Uterus (tissue), 4 donors: ENCODE data around the gene PTPRG. TPM values are rescaled to one million over a fixed set of nuclear protein-coding genes. Genes with fewer than 3 reads are reported as not detected.

Source experiments
- DNase-seq, 2 donors: peaks; one replicate each; pipeline ENCODE4 v3.0.0-alpha.2; 2019 to 2020
- H3K27ac ChIP-seq, 2 donors: fragments of 200-600 bp; sonication (generic); 1 replicate in 1 of 2; 2 replicates in 1 of 2; pipeline ENCODE4 v1.5.1; 2016 to 2018
- H3K27me3 ChIP-seq, 2 donors: fragments of 200-600 bp; sonication (generic); one replicate each; pipeline ENCODE4 v1.5.1; 2018 to 2019; ENCODE audit warnings: control low read depth in 1 of 2
- H3K36me3 ChIP-seq, 2 donors: fragments of 200-600 bp; sonication (generic); one replicate each; pipeline ENCODE4 v1.5.1; 2019; ENCODE audit warnings: control low read depth in 1 of 2
- H3K4me1 ChIP-seq, 2 donors: fragments of 200-600 bp; sonication (generic); one replicate each; pipeline ENCODE4 v1.5.1; 2018 to 2019; ENCODE audit warnings: control low read depth in 1 of 2
- H3K4me3 ChIP-seq, 2 donors: fragments of 200-600 bp; sonication (generic); 1 replicate in 1 of 2; 2 replicates in 1 of 2; pipeline ENCODE4 v1.5.1; 2018 to 2019; ENCODE audit warnings: mild to moderate bottlenecking in 1 of 2
- H3K9me3 ChIP-seq, 2 donors: fragments of 200-600 bp; sonication (generic); one replicate each; pipeline ENCODE4 v1.5.1; 2019; ENCODE audit warnings: control low read depth in 1 of 2
- POLR2A ChIP-seq, 2 donors: fragments of 450-650 bp; IDR thresholded peaks; one replicate each; pipeline ENCODE4 v1.6.1; 2016; ENCODE audit warnings: antibody characterized with exemption in 2 of 2, mild to moderate bottlenecking in 1 of 2, moderate library complexity in 1 of 2
- intact Hi-C: fragments of 100-400 bp; cut with DNase I; formaldehyde crosslinking; loops from one replicate; pipeline ENCODE4 v1.15.1; 2023; ENCODE audit warnings: low total_unique reads
- total RNA-seq, 4 donors: library from RNA; depleted of rRNA in 3 of 4; stranded (reverse); fragments of >200 nt in 3 of 4; gene quantifications; one replicate each; pipeline versions ENCODE4 v1.1.0 to v1.2.4, GENCODE V29; 2014 to 2023
- TF ChIP-seq, protein P1 (sequence below), 4 experiments: fragments of 200-600 bp in 2 of 4; fragments of 450-650 bp in 2 of 4; sonication (generic) in 2 of 4; IDR thresholded peaks; one replicate each; pipeline ENCODE4 v1.5.1; 2016 to 2019; ENCODE audit warnings: antibody characterized with exemption in 4 of 4, mild to moderate bottlenecking in 2 of 4, moderate library complexity in 1 of 4
- donor health status: DM: yes; HTN: yes; CAD: no.

Gene PTPRG
- total RNA-seq, 4 donors from 2014 or later = 43.5 to 136 (median 62.6) TPM

DNA sequence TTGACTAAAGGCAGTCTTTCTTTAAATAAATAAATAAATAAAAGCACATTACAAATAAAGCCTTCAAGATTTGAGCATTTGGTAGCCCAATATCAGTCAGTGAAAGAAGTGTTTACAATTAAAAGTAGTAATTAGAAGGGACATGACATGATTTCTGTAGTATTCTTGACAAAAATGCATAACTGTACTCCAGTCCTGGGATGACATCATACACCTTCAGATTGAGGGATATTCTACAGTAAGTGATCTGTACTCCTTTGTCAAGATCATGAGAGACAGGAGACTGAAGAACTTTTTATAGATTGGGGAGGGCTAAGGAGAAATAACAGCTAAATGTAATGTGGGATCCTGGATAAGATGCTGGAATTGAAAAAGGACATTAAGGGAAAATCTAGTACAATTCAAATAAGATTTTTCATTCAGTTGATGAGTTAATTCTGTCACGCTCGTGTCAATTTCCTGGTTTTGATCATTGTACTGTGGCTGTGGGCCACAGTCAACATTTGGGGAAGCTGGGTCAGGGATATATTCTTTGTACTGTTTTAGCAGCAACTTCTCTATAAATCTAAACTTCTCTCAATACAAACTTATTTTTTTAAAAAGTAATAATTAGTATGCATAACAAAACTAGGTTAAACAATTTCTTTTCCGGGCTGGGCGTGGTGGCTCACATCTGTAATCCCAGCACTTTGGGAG is 314.8 kb downstream of the PTPRG start:
- Histone ChIP-seq H3K4me3 (no peak overlapping the region), H3K27me3 (no peaks in the 10 kb centered on the region), H3K9me3 (no peaks in the 10 kb centered on the region), H3K36me3 (no peaks in the 10 kb centered on the region), H3K4me1 (no peaks in the 10 kb centered on the region), H3K27ac (peak overlapping the region in 1 of 2 donors; percentile 42)
- no peak for DNase-seq
- intact Hi-C loops = no loop called here
- no peak for TF ChIP-seq POLR2A (IDR thresholded peaks at IDR 0.05)
- TF ChIP-seq, protein P1, sequence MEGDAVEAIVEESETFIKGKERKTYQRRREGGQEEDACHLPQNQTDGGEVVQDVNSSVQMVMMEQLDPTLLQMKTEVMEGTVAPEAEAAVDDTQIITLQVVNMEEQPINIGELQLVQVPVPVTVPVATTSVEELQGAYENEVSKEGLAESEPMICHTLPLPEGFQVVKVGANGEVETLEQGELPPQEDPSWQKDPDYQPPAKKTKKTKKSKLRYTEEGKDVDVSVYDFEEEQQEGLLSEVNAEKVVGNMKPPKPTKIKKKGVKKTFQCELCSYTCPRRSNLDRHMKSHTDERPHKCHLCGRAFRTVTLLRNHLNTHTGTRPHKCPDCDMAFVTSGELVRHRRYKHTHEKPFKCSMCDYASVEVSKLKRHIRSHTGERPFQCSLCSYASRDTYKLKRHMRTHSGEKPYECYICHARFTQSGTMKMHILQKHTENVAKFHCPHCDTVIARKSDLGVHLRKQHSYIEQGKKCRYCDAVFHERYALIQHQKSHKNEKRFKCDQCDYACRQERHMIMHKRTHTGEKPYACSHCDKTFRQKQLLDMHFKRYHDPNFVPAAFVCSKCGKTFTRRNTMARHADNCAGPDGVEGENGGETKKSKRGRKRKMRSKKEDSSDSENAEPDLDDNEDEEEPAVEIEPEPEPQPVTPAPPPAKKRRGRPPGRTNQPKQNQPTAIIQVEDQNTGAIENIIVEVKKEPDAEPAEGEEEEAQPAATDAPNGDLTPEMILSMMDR (IDR thresholded peaks at IDR 0.05) = no peak

DNA sequence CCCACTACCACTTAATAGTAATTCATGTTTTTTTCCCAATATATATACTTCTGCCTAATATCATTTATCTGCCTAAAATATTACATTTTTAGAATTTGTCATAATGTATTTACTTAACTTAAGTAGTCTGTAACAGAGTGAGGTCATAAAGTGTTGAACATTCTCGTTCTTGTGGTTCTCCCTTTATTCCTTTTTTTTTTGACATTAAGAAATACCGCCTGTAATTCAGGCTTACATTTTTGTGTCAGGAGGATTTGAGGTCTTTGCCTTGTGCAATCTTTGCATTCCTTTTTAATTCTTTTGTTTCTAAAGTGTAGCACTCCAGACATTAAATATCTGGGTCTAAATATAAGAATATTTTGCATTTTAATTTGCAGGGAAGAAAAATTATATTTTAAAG is 315.4 kb downstream of the PTPRG start:
- no peaks in the 10 kb centered on the region for H3K9me3 ChIP-seq
- H3K27ac ChIP-seq = peak overlapping the region in 1 of 2 donors; percentile 42
- intact Hi-C loops = no loop called here
- H3K4me1 ChIP-seq = no peaks in the 10 kb centered on the region
- no peak for DNase-seq
- H3K27me3 ChIP-seq = no peaks in the 10 kb centered on the region
- H3K4me3 ChIP-seq = no peak overlapping the region
- no peaks in the 10 kb centered on the region for H3K36me3 ChIP-seq
- TF ChIP-seq, protein P1 (IDR thresholded peaks at IDR 0.05) = no peak
- no peak for TF ChIP-seq POLR2A (IDR thresholded peaks at IDR 0.05)

DNA sequence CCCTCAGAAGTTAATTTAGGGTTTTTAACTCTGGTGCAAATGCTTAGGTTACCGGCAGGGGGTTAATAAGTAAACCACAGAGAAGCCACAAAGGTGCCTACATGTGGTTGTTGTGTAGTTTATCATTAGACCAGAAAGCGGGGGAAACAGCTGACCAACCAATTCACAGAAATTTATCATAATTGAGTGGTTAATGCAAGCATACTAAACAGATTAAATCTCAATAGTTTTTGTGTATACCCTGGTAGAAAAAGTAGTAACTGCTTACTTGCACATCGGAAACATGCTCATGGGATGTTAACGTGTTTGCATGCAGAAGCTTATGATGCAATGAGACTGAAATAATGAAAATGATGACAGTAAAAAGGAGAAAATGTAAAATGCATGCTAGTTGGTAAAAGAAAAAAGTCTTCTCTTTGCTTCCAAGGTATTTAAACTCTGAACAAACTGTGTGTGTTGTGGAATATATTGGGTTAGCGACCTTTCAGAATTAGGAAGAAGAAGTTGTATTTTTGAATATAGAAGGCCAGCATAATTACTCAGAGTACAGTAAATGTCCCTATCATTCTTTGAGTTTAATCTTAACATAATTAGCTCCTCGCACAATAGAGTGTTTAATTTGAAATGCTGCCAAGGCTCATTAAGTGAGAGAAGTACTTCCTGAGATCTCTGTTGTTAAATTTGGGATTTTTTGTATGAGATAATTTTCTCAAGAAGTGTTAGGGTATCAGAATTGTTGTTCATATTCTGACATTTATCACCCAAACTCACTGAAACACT is 316.2 kb downstream of the PTPRG start:
- Histone ChIP-seq H3K4me1 (no peaks in the 10 kb centered on the region), H3K36me3 (no peaks in the 10 kb centered on the region), H3K27me3 (no peaks in the 10 kb centered on the region), H3K27ac (no peak overlapping the region), H3K9me3 (no peaks in the 10 kb centered on the region), H3K4me3 (no peak overlapping the region)
- intact Hi-C loops = no loop called here
- TF ChIP-seq, protein P1 (IDR thresholded peaks at IDR 0.05) = no peak
- no peak for TF ChIP-seq POLR2A (IDR thresholded peaks at IDR 0.05)
- DNase-seq = no peak

DNA sequence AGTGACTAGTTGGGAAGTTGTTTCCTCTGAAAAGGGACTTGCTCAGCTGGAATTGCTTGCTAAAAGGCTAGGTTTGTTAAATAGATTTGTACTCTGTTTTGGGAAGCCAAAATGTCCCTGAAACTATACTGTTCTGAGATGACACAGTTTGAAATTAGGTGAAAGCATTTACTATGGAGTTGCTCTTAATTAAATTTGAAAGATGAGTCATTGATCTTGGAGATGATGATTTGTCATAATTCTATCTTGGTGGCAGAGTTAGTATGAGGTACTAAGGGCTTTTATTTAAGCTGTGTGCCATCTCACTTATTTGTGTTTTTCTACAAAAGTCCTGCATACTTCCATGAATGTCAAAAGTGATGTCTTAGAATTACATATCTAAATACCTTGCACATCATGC is 320.9 kb downstream of the PTPRG start:
- Histone ChIP-seq H3K27ac (no peak overlapping the region), H3K36me3 (no peaks in the 10 kb centered on the region), H3K27me3 (no peaks in the 10 kb centered on the region), H3K9me3 (no peaks in the 10 kb centered on the region), H3K4me3 (no peak overlapping the region), H3K4me1 (no peaks in the 10 kb centered on the region)
- DNase-seq = no peak
- TF ChIP-seq POLR2A (IDR thresholded peaks at IDR 0.05) = no peak
- TF ChIP-seq, protein P1 (IDR thresholded peaks at IDR 0.05) = no peak
- intact Hi-C loops = no loop called here

DNA sequence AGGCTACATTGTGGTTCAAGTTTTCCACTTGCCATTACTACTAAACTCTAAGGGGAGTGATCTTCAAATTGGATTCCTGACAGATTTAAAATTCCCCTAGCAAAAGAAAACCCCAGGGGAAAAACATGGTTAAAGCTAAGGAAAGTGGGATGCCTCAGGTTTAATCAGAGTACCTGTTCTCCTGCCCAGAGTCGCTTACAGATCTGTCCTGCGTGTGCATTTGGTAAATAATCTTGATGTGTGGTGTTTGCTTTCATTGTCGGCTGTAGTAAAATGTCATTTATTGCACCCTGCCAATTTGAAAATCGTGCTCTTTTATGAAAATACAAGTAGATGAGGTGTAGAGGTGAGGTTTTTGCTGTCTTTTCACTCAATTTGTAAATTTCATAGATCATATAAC is 323.4 kb downstream of the PTPRG start:
- TF ChIP-seq, protein P1 (IDR thresholded peaks at IDR 0.05) = no peak
- TF ChIP-seq POLR2A (IDR thresholded peaks at IDR 0.05) = no peak

More for the DNA sequence above, 323.4 kb downstream of the PTPRG start:
- DNase-seq = no peak
- H3K27ac ChIP-seq = no peak overlapping the region
- no peaks in the 10 kb centered on the region for H3K27me3 ChIP-seq
- no peaks in the 10 kb centered on the region for H3K9me3 ChIP-seq
- H3K4me1 ChIP-seq = no peaks in the 10 kb centered on the region
- no peak overlapping the region for H3K4me3 ChIP-seq
- intact Hi-C loops = no loop called here
- no peaks in the 10 kb centered on the region for H3K36me3 ChIP-seq
